LHCN-M2 (cell line): ENCODE data around the gene DHX29. TPM values are rescaled to one million over a fixed set of nuclear protein-coding genes. Genes with fewer than 3 reads are reported as not detected.

ENCODE experiments used
- DNase-seq: peaks from one replicate; pipeline ENCODE4 v3.0.0-alpha.2; 2012; ENCODE audit warnings: low read depth
- total RNA-seq: library from RNA; depleted of rRNA; stranded (reverse); fragments of >200 nt; gene quantifications from 2 replicates; pipeline ENCODE4 v1.2.3, GENCODE V29; 2014

The DHX29 gene
- total RNA-seq, 1 experiment from 2014 or later = 37.8 TPM

DNA sequence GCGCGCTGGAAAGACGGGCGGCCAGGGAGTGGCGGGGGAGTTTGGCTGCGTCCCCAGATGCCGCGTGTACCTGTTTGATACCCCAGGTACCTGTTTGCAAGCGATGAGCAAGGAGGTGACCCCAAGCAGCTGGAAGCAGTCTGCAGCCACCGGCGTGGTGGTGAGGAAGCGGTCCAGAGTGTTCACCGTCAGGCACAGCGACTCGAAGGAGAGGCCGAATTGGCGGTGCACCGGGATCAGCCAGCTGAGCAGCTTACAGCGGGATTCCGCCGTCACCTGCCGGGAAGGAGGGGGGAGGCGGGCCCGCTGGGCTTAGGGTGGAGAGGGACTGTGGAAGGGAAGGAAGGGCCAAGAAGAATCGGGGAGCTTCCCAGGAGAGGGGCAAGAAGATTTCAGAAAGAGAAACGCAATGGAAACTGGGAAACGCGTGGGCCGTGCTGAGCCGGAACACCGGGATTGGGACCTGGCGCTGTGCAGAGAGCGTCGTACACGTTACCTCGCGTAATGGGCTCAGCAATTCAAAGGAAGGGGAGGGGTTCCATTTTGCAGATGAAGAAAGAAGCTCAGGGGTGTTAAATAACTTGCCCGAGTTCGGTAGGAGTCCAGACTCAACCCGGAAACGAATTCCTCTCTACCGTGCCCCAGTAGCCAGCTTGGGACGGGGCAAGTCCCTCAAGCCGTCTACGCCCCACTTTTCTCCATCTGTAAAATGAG lies 75.1 kb downstream of the DHX29 start:
- DNase-seq = no peak

DNA sequence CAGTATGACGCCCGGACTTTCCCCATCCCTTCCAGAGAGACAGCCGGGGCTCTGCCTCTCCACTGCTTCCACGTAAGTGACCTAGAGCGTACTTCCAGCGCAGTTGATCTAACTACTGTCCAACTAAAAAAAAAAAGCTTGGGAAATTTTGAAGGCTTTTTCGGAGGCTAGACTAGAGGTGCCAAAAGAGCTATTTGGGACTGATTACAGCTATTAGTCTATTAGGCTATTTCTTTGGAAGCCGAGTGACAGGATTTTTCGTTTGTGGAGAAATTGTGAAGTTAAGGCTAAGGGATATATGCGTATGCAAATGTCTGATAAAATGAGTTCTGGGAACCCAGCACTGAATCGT lies 75.6 kb downstream of the DHX29 start:
- no peak for DNase-seq

DNA sequence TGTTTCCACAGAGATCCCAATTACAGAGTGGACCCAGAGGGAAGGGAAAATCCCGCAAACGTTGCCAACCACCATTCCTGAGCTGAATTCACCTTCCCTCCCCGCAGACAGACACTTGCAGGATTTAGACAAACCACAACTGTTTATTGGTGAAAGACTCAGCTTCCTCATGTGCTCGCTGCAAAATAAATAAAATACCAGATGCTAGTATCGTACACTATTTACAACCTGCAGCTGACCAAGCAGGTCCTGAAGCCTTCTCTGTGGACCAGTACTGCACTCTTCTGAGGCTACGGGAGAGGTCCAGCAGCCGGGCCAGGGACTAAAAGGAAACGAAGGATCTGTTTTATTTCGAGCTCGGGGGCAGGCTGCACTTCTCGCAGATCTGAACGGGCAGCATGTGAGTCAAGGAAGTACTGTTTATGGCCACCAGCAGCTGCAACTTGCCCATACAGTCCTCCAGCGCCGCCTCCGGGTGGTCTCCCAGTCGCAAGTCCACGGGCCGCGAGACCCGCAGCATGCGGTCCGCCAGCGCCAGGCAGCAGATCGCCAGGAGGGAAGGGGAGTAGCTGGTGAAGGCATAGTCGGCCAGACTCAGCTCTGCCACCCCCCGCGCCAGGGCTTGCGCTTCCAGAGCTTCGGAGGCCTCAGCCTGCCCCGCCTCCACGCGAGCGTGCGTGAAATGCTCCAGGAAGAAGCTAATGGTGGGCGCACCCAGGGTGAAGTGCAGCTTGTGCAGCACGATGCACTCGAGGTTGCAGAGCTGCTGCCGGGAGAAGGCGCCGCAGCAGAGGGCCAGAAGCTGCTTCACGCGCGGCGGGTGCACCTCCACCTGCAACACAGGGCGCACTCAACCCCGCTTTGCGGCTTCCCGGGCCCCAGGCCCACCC lies 76.2 kb downstream of the DHX29 start:
- DNase-seq = peak; percentile 18

DNA sequence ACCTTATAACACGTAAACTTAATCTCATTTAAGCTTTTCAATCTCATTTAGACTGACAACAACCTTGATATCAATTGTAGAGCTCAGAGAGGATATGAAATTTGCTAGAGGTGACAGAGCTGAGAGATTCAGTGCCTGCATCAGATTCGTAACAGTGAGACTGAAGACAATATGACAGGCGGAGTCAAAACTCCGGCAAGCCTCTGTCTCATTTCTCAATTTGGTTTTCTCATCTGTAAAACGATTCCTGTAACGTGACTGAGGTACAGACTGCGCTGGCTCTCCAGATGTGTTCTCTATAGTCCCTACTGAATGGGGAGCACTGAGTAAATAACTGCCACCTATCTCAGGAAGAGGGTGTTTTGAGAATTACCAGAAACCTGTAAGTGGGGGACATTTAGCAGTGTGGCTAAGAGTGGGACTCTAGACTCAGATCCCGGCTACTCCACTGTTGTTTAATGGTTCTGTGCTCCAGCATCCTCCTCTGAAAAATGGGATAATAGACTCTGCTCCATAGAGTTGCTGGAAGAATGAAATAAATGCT lies 77.3 kb downstream of the DHX29 start:
- no peak for DNase-seq

DNA sequence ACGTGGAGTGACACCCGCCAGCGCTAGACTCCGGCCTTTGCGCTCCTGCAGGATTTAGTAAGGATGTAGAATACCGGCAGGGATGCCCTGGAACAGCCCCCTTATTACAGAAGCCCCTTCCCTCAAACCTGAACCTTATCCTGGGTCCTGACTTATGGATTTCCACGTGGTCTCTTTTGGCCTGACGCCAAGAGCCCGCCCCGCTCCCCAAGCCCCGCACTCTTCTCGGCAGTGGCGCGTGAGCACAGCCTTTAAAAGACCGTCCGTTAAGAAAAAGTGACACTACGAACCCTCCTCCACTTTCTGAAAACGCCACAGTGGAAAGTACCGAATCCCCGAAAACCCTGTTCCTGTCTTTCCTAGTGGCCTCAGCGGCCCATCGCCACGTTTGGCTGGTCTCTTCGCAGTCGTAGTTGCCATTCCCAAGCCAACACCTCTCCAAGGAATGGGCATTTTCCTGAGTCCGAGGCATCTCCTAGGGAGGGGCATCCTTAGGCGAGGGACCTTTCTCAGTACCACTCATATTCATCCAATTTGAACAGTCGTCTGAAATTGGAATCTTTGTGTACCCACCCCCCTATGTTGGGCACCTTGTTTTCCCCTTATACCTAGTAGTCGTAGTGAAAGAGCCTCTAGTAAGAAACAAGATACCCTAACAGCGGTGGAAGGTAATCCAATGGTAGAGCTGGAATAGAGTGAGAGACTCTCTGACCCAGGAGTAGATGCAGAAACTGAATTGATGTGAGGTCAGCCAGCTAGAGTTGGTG lies 79.6 kb downstream of the DHX29 start:
- DNase-seq = no peak

DNA sequence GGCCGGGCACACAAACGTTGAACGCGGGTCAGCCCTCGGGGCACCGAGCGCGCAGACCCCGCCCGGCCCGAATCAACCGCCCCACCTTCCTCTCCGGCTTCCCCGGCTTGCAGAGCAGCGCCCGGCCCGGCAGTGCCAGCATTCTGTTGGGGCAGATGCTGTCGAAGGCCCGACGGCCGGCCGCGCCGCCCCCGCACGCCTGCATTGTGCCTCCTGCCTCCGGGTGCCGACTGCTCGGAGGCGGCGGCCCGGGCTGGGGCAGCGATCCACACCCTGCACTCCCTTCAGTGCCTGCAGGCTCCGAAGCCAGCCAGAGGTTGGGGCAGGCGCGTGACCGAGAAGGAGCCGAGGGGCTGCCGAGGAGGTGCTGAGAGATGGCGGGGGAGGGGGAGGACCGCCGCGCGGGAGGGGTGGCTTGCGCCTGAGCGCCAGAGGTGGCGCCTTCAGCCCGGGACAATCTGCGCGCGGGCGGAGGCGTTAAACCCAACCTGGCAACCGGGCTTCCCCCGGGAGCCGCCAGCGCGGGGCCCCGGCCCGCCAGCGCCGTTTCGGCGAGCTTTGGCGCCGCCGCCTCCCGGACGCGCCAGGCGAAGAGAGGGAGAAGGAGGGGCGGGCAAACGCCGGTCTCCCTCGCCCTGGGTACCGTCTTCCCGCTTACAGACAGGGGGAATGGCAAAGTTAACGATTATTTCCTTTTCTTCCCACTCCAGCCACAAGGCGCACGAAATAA lies 80.4 kb downstream of the DHX29 start, which contains the start of gene MCIDAS:
MCIDAS (minus strand) TSS at position 382 of the 730 bp plus-strand sequence; CDS start at position 205, 177 bp downstream.
- peak; percentile 36 for DNase-seq

DNA sequence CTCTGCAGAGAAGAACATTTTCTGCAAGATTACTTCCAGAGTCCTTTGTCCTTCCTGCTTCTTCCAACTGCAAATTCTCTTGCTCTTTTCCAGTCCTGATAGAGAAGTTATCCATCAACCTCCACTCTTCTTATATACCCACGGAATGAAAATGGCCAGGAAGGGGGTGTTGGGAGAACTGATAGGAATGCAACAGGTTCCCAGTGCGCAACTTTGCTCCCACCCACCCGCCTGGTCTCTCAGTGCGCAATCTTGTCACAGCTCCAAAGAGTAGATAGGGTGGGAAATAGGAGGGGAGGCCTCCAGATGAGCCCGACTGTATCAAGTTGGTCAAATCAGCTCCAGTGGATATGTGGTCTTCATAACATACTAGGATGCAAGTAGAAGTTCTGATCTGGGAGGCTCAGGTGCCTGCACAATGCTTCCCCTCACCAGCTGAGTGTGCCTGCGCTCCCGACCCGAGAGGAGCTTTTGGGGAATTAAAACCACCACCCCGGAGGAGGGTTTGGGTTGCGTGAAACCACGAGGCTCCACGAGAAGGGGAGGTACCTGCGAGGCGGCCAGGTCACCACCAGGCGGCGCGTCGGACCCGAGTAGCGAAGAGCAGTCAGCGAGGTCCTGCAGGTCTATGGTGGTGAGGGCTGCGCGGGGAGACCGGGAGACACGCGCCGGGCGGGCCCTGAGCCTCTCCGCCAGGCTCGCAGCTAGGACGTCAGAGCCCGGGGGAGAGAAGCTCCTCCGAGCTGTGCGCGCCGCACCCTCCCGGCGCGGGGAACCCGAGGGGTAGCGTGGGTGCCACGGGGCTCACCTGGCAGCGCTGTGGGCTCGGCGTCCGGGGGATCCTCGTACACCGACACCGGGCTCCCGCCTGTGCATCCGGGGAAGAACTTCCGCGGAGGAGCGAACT lies 81.2 kb downstream of the DHX29 start:
- peak; percentile 43 for DNase-seq

DNA sequence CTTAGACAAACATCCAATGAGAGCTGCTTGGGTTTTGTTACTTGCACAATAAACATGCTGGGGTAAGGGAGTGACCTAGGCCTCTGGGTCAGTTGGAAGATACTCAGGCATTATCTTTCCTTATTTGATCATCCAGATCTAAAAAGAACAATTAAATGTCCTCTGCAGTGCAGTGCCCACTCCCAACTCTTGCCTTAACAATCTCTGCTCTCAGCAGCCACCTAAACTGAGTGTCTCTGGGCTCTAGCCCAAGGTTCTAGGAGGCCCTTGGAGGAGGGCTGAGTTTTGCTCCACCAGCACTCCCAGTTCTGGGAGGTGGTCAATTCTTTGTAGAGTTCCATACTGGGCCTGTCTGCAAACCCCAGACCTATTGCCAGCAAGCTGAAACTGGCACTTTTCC lies 82.1 kb downstream of the DHX29 start:
- DNase-seq = no peak

DNA sequence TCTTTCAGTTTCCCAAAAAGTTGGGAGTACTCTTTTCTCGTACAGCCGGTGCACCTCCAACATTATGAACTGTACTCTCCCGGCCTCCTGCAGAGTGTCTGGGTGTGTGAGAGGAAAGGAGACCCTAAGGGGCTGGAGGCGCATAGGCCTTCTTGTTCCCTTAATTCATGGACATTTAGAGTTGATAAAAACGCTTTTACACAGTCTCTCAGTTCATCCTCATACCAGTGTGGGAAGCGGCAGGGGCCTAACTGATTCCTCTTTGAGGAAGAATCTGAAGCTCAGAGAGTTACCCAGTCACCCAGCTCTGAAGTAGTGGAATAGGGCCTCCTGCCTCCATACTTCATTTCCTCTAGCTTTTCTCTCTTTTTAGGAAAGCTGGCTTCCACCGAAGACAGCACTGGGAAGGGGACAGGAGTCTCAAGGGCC lies 83.7 kb downstream of the DHX29 start:
- DNase-seq = no peak

DNA sequence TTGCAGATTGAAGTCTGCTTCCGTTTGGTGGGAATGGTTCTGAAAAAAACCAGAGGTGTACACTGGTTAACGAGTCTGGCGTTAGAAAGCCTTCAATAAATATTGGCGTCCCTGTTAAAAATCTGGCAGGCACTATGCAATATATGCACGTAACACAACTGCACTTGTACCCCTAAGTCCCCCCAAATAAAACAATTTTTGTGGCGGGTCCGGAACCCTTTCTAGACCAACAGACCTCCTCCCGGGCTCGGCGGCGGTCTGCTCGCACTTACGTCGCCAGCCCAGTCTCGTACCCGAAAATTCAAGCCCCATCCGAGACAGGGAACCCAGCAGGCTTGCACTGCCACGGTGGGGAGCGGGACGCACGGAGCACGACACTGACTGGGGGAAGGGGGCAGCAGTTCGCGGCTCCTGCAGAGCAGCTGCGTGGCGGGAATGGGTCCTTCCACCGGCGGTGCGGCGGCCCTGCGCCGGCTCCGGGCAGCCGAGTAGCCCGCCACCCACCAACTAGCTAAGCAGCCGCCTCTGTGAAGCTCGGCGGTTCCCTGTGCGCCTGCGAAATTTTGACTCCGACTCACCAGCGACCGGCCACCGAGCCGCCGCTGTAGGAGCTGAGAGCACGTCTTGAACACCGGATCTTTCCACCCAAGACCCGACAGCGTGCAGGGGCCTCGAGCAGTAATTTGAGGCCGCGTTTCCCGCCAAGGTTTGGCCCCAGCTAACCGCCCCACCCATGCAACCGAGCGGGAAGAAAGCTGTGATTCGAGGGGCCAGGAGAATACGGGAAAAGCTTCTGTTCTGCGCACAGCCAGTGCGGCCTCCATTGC lies 84.3 kb downstream of the DHX29 start:
- DNase-seq = no peak

DNA sequence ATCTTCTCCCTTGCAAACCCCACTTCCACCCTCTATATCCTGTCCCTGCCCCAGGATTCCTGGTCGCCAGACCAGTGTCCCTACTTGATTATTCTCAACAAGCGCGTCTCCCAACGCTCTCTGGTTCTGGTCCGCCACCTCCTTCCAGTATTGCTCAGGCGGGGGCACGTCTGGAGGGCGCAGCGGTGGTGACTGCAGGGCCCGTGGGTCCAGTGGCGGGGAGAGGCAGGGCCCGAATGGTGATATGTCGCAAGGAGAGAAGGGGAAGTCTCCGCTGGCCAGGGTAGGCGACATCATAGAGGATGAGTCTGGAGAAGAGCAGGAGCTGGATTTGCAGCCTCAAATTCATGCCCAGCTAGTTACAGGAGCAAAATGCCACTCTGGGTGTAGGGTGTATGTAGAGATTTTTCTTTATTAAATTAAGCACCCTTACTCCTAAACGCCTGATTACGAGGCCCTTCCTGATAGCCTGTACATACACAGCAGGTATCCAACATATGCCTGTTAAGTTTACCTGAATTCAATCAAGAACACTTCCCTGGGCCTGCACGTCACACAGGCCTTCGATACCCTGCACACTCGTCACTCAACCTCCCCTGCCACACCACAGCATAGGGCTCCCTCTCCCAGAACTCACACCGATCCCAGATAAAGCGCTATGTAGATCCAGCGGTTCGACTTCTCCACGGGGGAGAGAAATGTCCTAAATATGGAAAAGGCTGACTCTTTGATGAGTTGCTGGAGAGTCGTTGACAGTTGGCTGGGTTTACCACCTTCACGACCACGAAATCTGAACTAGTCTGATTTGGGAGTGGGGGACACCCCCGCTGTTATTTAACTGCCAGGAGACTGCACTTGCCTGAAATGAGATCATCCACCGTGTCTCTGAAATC lies 85.2 kb downstream of the DHX29 start:
- no peak for DNase-seq

DNA sequence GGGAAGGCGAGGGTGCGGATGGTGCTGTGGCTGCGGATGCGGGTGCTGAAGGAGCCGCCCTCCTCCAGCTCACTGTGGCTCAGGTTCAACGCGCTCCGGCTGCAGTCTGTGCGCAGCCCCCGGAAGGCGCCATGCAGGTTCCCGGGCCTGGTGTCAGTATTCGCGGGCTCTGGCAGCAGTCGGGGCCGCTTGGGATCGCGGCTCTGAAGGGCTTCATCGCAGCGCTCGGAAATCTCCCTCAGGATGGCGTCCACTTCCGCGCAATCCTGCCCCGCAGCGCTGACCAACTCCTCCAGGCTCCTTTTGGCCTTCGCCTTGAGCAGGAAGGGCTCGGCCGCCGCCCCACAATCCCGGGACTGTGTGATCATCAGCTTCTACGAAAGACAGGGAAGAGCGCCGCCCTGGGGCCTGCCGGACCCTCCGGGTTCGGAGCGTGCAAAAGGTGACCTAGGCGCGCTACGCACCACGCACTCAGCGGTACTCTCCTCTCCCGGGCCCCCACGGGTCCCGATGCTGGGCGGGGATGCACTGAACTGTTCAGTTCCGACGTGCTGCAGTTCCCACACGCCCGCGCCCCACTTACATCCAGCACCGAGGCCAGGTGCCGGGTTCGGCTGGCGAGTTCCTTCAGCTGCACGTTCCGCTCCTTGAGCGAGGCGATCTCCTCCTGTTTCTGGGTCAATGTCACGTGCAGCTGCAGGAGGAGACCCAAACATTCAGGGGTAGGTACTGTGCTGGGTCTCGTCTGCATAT lies 86.9 kb downstream of the DHX29 start:
- DNase-seq = no peak

DNA sequence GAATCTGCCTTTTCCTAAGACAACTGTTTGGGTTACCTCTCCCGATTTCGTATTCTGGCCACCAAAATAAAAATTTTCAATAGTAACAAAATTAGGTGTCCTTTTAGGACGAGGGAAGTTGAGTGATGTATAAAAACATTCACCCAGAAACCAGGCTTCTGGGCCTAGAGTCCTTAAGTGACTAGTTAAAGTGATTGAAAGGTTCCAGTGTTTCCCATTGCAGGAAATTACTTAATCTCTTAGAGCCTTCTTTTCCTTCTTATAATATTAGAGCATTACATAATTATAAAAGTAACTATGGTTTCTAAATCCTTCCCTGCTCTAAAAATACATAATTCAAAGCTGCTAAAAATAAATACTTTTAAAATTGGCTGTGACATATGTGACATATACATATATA lies 87.7 kb downstream of the DHX29 start:
- no peak for DNase-seq

DNA sequence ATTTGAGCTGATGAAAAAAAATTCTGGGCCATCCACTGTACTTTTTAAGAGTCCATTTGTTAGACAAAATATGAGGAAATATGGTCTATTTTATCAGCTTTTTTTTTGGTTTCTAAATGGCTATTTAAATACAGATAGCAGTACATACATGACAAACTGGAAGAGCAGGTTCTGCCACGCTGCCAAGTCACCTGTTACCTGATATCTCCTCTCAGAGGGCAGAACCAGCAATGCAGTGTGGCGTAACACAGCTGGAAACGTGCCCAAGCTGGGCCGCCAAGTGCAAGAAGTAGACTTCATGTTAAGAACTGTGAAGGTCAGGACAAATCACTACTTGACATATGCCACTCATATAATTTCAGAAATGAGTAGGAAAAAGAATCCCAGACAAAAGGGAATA lies 88.5 kb downstream of the DHX29 start:
- no peak for DNase-seq

DNA sequence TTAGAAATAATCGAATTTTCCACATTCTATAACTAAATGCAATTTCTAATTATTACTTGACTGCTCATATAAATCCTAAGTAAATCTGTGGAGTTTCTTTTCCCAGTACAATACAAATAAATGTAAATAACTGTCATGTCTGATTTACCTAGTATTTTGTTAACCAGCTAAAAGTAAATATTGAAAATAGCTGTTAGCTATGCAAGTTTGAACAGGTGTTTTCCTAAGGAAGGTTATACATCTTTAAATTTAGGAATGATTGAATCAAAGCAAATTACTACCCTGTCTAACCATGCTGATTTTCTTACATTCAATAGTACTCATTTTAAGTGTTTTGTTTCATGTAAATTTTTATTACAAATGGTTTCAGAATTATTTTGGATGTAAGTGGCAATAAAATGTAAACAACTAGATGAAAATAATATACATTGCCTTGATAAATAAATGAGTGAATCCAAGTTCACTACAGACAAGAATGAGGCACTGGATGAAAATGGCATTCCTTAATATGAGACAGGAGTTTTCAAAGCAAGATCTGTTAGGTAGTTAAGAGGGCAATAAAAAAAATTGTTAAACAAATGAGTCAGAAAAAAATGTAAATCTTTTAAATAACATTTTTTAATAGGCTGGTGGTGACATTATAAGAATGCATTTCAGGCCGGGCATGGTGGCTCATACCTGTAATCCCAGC lies 96.2 kb downstream of the DHX29 start:
- no peak for DNase-seq
